Measurements from ENCODE around the gene SMIM3. TPM values are rescaled to one million over a fixed set of nuclear protein-coding genes. Genes with fewer than 3 reads are reported as not detected.

SMIM3 gene
- total and polyA plus RNA-seq, 2 experiments from 2014 or later, result 6.2 to 7.6 TPM

DNA sequence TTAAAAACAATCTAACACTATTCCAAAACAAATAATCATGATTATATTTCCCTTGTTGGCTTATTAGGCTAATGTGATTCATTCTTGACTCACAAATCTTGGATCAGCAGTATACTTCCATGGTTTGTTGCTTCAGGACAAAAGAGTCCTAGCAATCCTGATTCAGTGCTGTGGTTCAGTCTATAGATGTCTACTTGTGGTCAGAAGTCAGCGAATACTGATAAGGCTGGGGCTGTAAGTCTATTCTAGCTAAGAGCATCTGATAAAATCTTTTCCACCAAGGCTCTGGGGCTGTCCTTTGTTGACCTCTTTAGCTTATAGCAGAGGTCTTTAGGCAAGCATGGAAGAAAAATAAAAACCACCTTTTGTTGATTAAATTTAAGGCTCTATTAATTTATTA lies 4.4 kb upstream of the SMIM3 start (continued):
- TF ChIP-seq ZNF114 (CRISPR knock-in tag; IDR thresholded peaks at IDR 0.05) (no peak), POLR2AphosphoS5 (IDR thresholded peaks at IDR 0.05; ENCODE audit: low read depth) (no peak), REST (IDR thresholded peaks at IDR 0.05; ENCODE audit: unreplicated experiment) (no peak), EZH2phosphoT487 (IDR thresholded peaks at IDR 0.05; ENCODE audit: unreplicated experiment) (no peak)
- TF ChIP-seq, protein P1, sequence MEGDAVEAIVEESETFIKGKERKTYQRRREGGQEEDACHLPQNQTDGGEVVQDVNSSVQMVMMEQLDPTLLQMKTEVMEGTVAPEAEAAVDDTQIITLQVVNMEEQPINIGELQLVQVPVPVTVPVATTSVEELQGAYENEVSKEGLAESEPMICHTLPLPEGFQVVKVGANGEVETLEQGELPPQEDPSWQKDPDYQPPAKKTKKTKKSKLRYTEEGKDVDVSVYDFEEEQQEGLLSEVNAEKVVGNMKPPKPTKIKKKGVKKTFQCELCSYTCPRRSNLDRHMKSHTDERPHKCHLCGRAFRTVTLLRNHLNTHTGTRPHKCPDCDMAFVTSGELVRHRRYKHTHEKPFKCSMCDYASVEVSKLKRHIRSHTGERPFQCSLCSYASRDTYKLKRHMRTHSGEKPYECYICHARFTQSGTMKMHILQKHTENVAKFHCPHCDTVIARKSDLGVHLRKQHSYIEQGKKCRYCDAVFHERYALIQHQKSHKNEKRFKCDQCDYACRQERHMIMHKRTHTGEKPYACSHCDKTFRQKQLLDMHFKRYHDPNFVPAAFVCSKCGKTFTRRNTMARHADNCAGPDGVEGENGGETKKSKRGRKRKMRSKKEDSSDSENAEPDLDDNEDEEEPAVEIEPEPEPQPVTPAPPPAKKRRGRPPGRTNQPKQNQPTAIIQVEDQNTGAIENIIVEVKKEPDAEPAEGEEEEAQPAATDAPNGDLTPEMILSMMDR (conservative IDR thresholded peaks at IDR 0.05; ENCODE audit: low read depth in 2 of 2), result no peak

- ATAC-seq (no peak), DNase-seq (ENCODE audit: low spot score) (no peak)
- Histone ChIP-seq H3K4me1 (ENCODE audit: insufficient read depth) (peaks cover 5% of the 10 kb centered on the region), H3K79me2 (replicated peaks; ENCODE audit: insufficient read depth) (no peaks in the 10 kb centered on the region), H2AFZ (peak overlapping the region; percentile 99; the same call in 1 of the 2 replicates), H3K4me2 (peak overlapping the region; percentile 86), H4K20me1 (replicated peaks; ENCODE audit: insufficient read depth) (no peaks in the 10 kb centered on the region), H3F3A (replicated peaks; ENCODE audit: low read depth) (no peaks in the 10 kb centered on the region), H3K9me2 (ENCODE audit: insufficient read depth) (no peaks in the 10 kb centered on the region), H3K4me3 (peak overlapping the region; percentile 78), H3K27ac (ENCODE audit: low read depth) (no peak overlapping the region), H3K27me3 (ENCODE audit: insufficient read depth) (peaks cover 17% of the 10 kb centered on the region), H3K36me3 (ENCODE audit: insufficient read depth) (no peaks in the 10 kb centered on the region)
- Mint-ChIP-seq H3K27me3 (ENCODE audit: insufficient read depth, low read depth, poor library complexity) (peaks cover 12% of the 10 kb centered on the region), H3K36me3 (ENCODE audit: low read depth) (no peaks in the 10 kb centered on the region; the same call in 2 of the 3 replicates), H3K4me3 (peak overlapping the region; percentile 94), H3K4me1 (peaks cover 24% of the 10 kb centered on the region), H3K9me3 (no peaks in the 10 kb centered on the region), H3K27ac (no peak overlapping the region)
- TF ChIP-seq CREB1 (CRISPR knock-in tag; IDR thresholded peaks at IDR 0.05; ENCODE audit: low read depth), result no peak
- TF ChIP-seq POLR2AphosphoS5 (IDR thresholded peaks at IDR 0.05; ENCODE audit: low read depth), result no peak
- TF ChIP-seq STAT1 (IDR thresholded peaks at IDR 0.05; ENCODE audit: unreplicated experiment), result no peak
- no peak for TF ChIP-seq REST (IDR thresholded peaks at IDR 0.05; ENCODE audit: unreplicated experiment)
- TF ChIP-seq, protein P2, sequence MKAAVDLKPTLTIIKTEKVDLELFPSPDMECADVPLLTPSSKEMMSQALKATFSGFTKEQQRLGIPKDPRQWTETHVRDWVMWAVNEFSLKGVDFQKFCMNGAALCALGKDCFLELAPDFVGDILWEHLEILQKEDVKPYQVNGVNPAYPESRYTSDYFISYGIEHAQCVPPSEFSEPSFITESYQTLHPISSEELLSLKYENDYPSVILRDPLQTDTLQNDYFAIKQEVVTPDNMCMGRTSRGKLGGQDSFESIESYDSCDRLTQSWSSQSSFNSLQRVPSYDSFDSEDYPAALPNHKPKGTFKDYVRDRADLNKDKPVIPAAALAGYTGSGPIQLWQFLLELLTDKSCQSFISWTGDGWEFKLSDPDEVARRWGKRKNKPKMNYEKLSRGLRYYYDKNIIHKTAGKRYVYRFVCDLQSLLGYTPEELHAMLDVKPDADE (IDR thresholded peaks at IDR 0.05), result no peak
- TF ChIP-seq EZH2phosphoT487 (IDR thresholded peaks at IDR 0.05; ENCODE audit: unreplicated experiment), result no peak
- TF ChIP-seq EZH2 (IDR thresholded peaks at IDR 0.05; ENCODE audit: low read depth, unreplicated experiment), result no peak
- no peak for TF ChIP-seq NANOG (IDR thresholded peaks at IDR 0.05; ENCODE audit: borderline replicate concordance)
- TF ChIP-seq ZNF331 (CRISPR knock-in tag; IDR thresholded peaks at IDR 0.05; ENCODE audit: low read depth), result no peak
- TF ChIP-seq, protein P1 (conservative IDR thresholded peaks at IDR 0.05; ENCODE audit: low read depth in 2 of 2), result no peak
These were observed 872 bp upstream of the SMIM3 start for GRCh38 chr5:150777685-150778084.

Measured in GM23338 (cell line).